PC-3 (cell line): ENCODE results near the gene WDR7. TPM values are rescaled to one million over a fixed set of nuclear protein-coding genes. Genes with fewer than 3 reads are reported as not detected.

Source experiments
- ATAC-seq: fragments of 200-7000 bp; cut with Tn5 transposase; 2 replicates; pipeline ENCODE4 v1.9.1; 2020; ENCODE audit warnings: mild to moderate bottlenecking, moderate library complexity
- BruUV-seq: library from RNA; stranded (reverse); fragments of 400-500 nt; replicated peaks from 2 replicates; lab custom pipeline; 2021; lab: Mats Ljungman, UMichigan
- CTCF ChIA-PET: fragments of 300-600 bp; sonication (Branson Sonifier 250); formaldehyde crosslinking; loops from one replicate; lab custom pipeline; 2022; ENCODE audit warnings: antibody characterized with exemption; lab: Charles Lee
- POLR2A ChIA-PET: fragments of 300-600 bp; sonication (Branson Sonifier 250); formaldehyde crosslinking; loops from one replicate; lab custom pipeline; 2022; ENCODE audit warnings: antibody characterized with exemption; ENCODE audit not compliant: unreplicated experiment; lab: Charles Lee
- DNase-seq: peaks from one replicate; pipeline ENCODE4 v3.0.0-alpha.2; 2015
- H2AFZ ChIP-seq: fragments of 300-600 bp; sonication (generic); 2 replicates; pipeline ENCODE4 v1.6.0; 2016; ENCODE audit warnings: antibody characterized with exemption, low read length
- H3F3A ChIP-seq: fragments of 300-600 bp; sonication (generic); one replicate; pipeline ENCODE4 v1.6.0; 2017; ENCODE audit warnings: antibody characterized with exemption, low read length, control low read depth, mild to moderate bottlenecking; ENCODE audit not compliant: unreplicated experiment
- H3K27ac ChIP-seq: fragments of 300-600 bp; sonication (generic); 2 replicates; pipeline ENCODE4 v1.5.1; 2016; ENCODE audit warnings: mild to moderate bottlenecking, low read length
- H3K27me3 ChIP-seq: fragments of 300-600 bp; sonication (generic); 2 replicates; pipeline ENCODE4 v1.6.1; 2016; ENCODE audit warnings: low read length, mixed read lengths
- H3K36me3 ChIP-seq: fragments of 300-600 bp; sonication (generic); 2 replicates; pipeline ENCODE4 v1.6.1; 2016; ENCODE audit warnings: low read depth, mixed run types, low read length, mixed read lengths
- H3K4me1 ChIP-seq: fragments of 300-600 bp; sonication (generic); 2 replicates; pipeline ENCODE4 v1.5.1; 2016; ENCODE audit warnings: low read length; ENCODE audit not compliant: insufficient read depth
- H3K4me2 ChIP-seq: fragments of 300-600 bp; sonication (generic); 2 replicates; pipeline ENCODE4 v1.6.0; 2016; ENCODE audit warnings: low read length
- H3K4me3 ChIP-seq: fragments of 300-600 bp; sonication (generic); 2 replicates; pipeline ENCODE4 v1.5.1; 2016; ENCODE audit warnings: mild to moderate bottlenecking, low read length, mixed read lengths
- H3K79me2 ChIP-seq: fragments of 300-600 bp; sonication (generic); 2 replicates; pipeline ENCODE4 v1.6.1; 2017; ENCODE audit warnings: low read length, mixed read lengths
- H3K9ac ChIP-seq: fragments of 300-600 bp; sonication (generic); 2 replicates; pipeline ENCODE4 v1.6.0; 2016; ENCODE audit warnings: mild to moderate bottlenecking, low read length
- H3K9me2 ChIP-seq: fragments of 300-600 bp; sonication (generic); replicated peaks from 2 replicates; pipeline ENCODE4 v1.6.1; 2016; ENCODE audit warnings: mixed run types, low read length, mixed read lengths
- H3K9me3 ChIP-seq: fragments of 300-600 bp; sonication (generic); 2 replicates; pipeline ENCODE4 v1.6.1; 2016; ENCODE audit warnings: low read length, mixed read lengths
- H4K20me1 ChIP-seq: fragments of 300-600 bp; sonication (generic); 2 replicates; pipeline ENCODE4 v1.6.1; 2016; ENCODE audit warnings: low read length, mixed read lengths
- EZH2 ChIP-seq: fragments of 300-600 bp; sonication (generic); IDR thresholded peaks from one replicate; pipeline ENCODE4 v1.6.1; 2017; ENCODE audit warnings: antibody characterized with exemption, mild to moderate bottlenecking, low read length; ENCODE audit not compliant: unreplicated experiment
- EZH2phosphoT487 ChIP-seq: fragments of 300-600 bp; sonication (generic); IDR thresholded peaks from 2 replicates; pipeline ENCODE4 v1.6.1; 2018; ENCODE audit warnings: mild to moderate bottlenecking, antibody characterized with exemption, low read length, borderline replicate concordance
- intact Hi-C: fragments of 100-400 bp; cut with micrococcal nuclease; formaldehyde crosslinking; loops from 2 replicates; pipeline ENCODE4 v1.9.0; 2023
- total RNA-seq: library from RNA; depleted of rRNA; stranded (reverse); fragments of >200 nt; gene quantifications from 2 replicates; pipeline ENCODE4 v1.2.3, GENCODE V29; 2014
- TF ChIP-seq, protein P1 (sequence below): fragments of 300-600 bp; sonication (generic); conservative IDR thresholded peaks from 2 replicates; pipeline ENCODE4 v1.5.1; 2017; ENCODE audit warnings: antibody characterized with exemption, low read depth, mild to moderate bottlenecking, low read length

Gene WDR7
- total RNA-seq, 1 experiment from 2014 or later, result 16.0 TPM

DNA sequence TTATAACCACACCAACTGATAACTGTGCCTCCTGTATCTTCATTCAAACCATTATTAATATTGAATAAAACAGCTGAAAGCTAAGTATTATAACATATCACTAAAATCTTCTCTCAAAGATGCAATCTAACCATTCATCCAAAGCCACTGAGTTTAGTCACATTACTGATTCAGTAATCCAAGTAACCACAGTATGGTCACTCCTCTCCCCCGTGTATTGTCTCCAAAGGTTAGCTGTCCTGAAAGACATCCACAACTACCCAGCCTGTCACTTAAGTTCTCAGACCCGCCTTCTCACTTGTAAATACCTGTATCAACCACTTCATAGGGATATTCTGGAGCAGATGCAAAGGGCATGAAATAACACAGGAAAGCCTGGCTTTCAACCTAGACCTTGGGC, 282.3 kb downstream of the WDR7 start:
- Histone ChIP-seq H3K27ac (no peak overlapping the region), H3K4me2 (no peak overlapping the region), H3K4me3 (no peak overlapping the region), H3K36me3 (no peaks in the 10 kb centered on the region; the same call in 1 of the 2 replicates), H3K9me3 (no peaks in the 10 kb centered on the region), H3K9me2 (no peaks in the 10 kb centered on the region), H3K79me2 (no peaks in the 10 kb centered on the region), H3K9ac (no peak overlapping the region), H3K4me1 (no peaks in the 10 kb centered on the region), H4K20me1 (no peaks in the 10 kb centered on the region), H3K27me3 (no peaks in the 10 kb centered on the region), H2AFZ (no peak overlapping the region), H3F3A (no peaks in the 10 kb centered on the region)
- ChIA-PET CTCF (no interaction called here), POLR2A (no interaction called here)
- ATAC-seq (no peak), DNase-seq (peak; percentile 12)
- intact Hi-C loops, result no loop called here
- no TSS peak for BruUV-seq
- TF ChIP-seq, protein P1, sequence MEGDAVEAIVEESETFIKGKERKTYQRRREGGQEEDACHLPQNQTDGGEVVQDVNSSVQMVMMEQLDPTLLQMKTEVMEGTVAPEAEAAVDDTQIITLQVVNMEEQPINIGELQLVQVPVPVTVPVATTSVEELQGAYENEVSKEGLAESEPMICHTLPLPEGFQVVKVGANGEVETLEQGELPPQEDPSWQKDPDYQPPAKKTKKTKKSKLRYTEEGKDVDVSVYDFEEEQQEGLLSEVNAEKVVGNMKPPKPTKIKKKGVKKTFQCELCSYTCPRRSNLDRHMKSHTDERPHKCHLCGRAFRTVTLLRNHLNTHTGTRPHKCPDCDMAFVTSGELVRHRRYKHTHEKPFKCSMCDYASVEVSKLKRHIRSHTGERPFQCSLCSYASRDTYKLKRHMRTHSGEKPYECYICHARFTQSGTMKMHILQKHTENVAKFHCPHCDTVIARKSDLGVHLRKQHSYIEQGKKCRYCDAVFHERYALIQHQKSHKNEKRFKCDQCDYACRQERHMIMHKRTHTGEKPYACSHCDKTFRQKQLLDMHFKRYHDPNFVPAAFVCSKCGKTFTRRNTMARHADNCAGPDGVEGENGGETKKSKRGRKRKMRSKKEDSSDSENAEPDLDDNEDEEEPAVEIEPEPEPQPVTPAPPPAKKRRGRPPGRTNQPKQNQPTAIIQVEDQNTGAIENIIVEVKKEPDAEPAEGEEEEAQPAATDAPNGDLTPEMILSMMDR, result no peak
- no peak for TF ChIP-seq EZH2
- TF ChIP-seq EZH2phosphoT487, result no peak

DNA sequence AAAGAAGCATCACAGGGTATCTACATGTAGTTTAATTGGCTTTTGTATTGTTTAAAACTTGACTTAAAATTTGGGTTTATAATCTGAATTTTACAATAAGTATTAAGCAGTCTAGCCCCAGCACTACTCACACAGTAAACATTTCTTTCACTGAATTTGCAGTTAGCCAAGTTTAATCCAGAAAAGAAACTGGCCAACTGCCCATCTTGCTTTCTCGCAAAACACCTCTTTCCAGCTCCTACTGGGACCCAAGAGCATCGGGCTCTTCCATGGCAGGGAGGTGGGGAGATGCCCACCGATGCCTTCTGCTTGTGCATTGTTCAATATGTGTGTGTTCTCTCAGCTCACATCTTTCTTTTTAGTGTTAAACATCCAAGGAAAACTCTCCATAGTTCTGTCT, 283.0 kb downstream of the WDR7 start:
- ChIA-PET POLR2A (no interaction called here), CTCF (no interaction called here)
- TF ChIP-seq EZH2 (no peak), EZH2phosphoT487 (no peak)
- TF ChIP-seq, protein P1, result no peak
- Histone ChIP-seq H3K79me2 (no peaks in the 10 kb centered on the region), H3K36me3 (no peaks in the 10 kb centered on the region; the same call in 1 of the 2 replicates), H3K4me2 (no peak overlapping the region), H4K20me1 (no peaks in the 10 kb centered on the region), H3K9me2 (no peaks in the 10 kb centered on the region), H3F3A (no peaks in the 10 kb centered on the region), H3K9me3 (no peaks in the 10 kb centered on the region), H3K27me3 (no peaks in the 10 kb centered on the region), H3K4me3 (no peak overlapping the region), H3K27ac (no peak overlapping the region), H3K9ac (no peak overlapping the region), H2AFZ (no peak overlapping the region), H3K4me1 (no peaks in the 10 kb centered on the region)
- no TSS peak for BruUV-seq
- intact Hi-C loops, result no loop called here
- DNase-seq (no peak), ATAC-seq (no peak)

DNA sequence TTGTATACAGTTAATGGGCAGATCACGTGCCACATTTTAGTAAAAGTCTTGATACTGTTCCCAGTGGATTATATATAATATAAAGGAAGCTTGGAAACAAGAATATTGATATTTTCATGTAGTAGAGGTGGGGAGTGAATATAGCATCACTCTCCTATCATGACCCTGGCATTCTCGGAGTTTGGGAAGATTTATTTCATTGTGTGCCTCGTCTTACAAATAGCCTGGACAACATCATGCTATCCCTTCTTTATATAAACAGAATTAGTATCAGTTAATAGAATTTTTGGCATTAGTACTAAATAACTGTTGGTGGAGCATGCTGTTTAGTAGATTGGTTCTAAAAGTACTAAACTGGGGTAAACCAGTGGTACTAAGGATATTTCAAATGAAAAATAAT, 283.7 kb downstream of the WDR7 start:
- POLR2A ChIA-PET, result no interaction called here

More for the DNA sequence above, 283.7 kb downstream of the WDR7 start:
- Histone ChIP-seq H3K9me3 (no peaks in the 10 kb centered on the region), H3K36me3 (no peaks in the 10 kb centered on the region; the same call in 1 of the 2 replicates), H3K27me3 (no peaks in the 10 kb centered on the region), H3F3A (no peaks in the 10 kb centered on the region), H3K9ac (no peak overlapping the region), H3K4me1 (no peaks in the 10 kb centered on the region), H2AFZ (no peak overlapping the region), H3K4me3 (no peak overlapping the region), H3K27ac (no peak overlapping the region), H3K79me2 (no peaks in the 10 kb centered on the region), H3K9me2 (no peaks in the 10 kb centered on the region), H4K20me1 (no peaks in the 10 kb centered on the region), H3K4me2 (no peak overlapping the region)
- DNase-seq (no peak), ATAC-seq (no peak)
- TF ChIP-seq EZH2 (no peak), EZH2phosphoT487 (no peak)
- TF ChIP-seq, protein P1, result no peak
- CTCF ChIA-PET, result no interaction called here
- no TSS peak for BruUV-seq
- intact Hi-C loops, result no loop called here
